ENCODE data around the gene RUBCN.
A peak's percentile ranks its signal among the peaks of the same experiment; 100 is the strongest.
"Not testable (repeated sequence)": the region's sequence is repeated elsewhere in the genome, so short reads cannot be mapped to it uniquely, and the experiment has no call there.

The RUBCN gene

DNA sequence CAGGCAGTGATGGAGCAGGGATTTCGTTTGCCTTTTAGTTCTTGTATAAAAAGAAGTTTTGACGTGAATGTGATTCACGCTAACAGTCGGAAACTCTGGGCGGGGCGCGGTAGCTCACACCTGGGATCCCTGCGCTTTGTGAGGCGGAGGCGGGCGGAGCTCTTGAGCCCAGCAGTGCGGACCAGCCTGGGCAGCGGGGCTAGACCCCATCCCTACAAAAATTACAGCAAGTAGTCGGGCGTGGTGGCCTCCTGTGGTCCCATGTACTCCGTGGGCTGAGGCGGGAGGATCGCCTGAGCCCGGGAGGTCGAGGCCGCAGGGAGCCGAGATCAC is 81.7 kb downstream of the RUBCN start:
- DNase-seq = not testable (repeated sequence)

DNA sequence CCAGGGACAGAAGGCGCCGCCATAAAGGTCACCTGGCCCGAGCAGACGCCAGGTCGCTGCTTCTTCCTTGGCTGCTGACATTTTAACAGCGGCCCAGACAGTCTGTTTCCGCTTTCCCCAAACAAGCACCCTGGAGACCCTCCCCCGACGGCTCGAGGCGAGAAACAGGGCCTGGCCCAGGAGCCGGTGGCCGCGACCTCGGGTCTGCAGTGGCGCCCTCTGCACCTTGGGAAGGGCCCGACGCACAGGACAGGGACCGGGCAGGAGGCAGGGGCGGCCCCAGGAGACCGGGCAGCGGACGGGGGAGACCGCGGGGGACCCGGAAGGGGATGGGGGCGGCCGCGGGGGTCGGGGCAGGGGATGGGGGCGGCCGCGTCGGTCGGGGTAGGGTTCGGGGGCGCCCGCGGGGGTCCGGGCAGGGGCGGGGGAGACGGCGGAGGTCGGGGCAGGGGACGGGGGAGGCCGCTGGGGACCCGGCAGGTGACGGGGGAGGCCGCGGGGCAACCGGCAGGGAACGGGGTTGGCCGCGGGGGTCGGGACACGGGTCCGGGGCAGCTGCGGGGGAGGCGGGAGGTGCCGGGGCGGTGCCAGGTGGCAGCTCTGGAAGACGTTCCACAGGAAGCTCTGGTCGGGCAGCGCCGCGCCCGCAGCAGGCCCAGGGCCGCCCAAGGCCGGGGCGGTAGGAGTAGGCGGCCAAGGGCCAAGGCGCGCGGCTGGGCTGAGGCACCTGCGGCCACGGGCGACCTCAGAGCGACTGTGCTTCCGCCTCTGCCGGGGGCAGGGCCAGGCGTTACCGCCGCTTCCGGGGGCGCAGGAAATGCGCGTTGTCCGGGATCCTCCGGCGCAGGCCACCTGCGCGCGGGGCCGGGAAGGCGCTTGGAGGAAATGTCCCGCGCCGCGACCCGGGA is 82.4 kb downstream of the RUBCN start:
- peak; percentile 65 for DNase-seq

DNA sequence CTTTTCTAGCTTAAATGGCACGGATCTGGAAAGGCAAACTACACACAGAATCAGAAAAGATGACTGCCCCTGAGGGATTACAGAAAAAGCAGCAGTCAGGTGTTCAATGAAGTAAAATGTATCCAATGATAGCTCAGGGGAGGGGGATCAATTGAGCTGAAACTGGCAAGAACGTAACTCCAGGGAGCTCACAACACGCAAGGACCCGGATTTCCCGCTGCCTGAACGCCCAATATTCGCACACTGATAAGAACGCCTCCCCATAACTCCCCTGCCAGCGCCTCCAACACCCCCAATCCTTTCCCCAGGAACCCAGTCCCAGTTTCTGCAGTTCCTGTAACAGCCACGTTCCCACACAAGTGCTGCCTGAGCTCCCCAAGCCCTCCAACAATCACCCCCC is 83.8 kb downstream of the RUBCN start:
- peak; percentile 11 for DNase-seq

DNA sequence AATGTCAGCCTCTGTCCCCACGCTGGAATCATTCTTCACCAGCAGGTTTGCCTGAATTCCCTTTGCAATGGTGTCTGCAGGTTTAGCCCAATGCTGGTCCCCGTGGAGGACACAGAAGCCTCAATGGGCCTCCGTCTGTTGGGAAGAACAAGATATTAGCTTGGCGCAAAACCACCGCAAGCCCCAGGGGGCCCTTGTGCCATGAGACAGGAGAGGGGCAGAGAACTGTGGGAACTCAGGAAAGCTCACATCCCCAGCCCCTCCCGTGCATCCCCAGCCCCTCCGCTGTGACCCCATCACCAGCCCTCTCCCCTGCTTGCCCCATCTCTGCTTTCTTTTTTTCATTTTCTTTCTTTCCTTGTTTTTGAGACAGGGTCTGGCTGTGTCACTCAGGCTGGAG is 89.1 kb downstream of the RUBCN start:
- not testable (repeated sequence) for DNase-seq

DNA sequence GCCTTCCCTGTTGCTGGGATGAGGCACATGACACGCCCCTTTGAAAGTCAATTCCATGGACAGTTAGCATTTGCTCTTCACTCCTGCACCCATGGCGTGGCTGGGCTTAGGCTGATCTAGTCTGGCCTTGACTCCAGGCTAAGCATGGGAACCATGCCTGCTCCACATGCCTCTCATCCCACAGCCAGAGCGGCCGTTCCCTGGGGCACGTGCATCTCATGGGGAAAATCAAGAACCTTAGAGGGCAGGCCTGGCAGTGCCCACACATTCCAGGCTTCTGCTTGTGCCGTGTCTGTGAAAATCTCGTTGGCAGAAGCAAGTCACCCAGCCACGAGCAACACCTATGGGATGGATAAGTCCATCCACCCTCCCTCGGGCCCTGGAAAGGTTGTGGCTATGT is 89.5 kb downstream of the RUBCN start:
- DNase-seq = not testable (repeated sequence)

DNA sequence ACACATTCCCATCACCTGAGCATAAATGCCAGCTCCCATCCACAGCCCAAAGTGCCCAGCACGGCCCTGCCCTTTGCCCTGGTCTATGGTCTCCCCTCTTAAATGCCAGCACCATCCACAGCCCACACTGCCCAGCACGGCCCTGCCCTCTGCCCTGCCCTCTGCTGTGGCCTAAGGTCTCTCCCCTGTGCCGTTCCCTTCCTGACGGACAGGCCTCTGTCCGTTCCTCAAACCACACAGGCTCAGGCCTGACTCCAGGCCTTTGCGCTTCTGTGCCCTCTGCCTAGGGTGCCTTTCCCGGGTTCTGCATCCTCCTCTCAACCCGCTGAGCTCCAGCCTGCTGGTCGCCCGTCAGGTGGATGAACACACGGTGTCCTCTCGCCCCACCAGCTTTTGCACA is 90.4 kb downstream of the RUBCN start:
- not testable (repeated sequence) for DNase-seq

DNA sequence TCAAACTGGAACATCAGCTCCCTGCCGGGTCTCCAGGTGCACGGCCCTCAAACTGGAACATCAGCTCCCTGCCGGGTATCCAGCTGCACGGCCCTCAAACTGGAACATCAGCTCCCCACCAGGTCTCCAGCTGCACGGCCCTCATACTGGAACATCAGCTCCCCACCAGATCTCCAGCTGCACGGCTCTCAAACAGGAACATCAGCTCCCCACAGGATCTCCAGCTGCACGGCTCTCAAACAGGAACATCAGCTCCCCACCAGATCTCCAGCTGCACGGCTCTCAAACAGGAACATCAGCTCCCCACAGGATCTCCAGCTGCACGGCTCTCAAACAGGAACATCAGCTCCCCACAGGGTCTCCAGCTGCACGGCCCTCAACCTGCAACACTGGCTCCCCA is 99.1 kb downstream of the RUBCN start:
- not testable (repeated sequence) for DNase-seq

DNA sequence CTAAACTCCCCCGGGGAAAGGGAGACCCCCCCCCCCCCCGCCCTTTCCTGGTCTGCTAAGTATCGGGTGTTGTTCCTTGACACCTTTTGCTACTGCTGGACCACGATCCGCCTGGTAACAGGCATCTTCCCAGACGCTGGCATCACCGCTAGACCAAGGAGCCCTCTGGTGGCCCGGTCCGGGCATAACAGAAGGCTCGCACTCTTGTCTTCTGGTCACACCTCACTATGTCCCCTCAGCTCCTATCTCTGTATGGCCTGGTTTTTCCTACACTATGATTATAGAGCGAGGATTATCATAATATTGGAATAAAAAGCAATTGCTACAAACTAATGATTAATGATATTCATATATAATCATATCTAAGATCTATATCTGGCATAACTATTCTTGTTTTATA is 104.7 kb downstream of the RUBCN start:
- DNase-seq = not testable (repeated sequence)

DNA sequence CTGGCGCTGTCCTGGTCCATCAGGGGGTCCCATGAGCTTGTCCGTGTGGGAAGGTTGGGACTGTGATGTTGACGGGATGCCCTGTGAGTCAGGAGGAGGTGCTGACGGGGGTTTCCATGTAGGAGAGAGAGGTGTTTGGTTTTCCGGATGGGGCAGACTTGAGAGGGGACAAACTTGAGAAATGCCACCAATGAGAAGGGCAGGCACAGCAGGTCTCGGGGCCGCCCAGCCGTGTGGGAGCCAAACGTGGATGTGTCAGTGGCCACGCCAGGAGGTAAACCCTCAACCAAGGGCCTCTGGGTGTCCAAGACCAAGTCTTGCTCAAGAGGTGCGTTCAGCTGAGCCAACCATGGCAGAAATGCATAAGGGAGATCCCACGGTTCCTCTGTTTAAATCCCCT is 105.9 kb downstream of the RUBCN start:
- not testable (repeated sequence) for DNase-seq

DNA sequence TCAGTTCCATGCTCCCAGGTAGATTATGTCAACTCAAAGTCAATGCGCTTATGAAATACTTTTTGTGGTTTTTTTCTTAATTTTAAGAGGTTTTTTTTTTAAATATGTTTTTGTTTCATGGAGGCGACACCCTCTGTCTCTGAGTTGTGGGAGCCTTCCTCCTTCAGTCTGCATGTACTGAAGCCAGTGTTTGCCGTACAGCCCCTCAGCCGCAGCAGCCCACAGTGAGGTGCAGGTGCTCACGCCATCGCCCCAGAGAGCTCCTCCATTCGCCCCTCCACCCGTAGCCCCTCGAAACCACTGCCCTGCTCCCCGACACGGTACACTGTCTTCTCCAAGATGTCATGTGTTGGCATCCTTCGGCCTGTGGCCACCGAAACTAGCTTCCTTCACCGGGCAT is 107.4 kb downstream of the RUBCN start:
- not testable (repeated sequence) for DNase-seq

DNA sequence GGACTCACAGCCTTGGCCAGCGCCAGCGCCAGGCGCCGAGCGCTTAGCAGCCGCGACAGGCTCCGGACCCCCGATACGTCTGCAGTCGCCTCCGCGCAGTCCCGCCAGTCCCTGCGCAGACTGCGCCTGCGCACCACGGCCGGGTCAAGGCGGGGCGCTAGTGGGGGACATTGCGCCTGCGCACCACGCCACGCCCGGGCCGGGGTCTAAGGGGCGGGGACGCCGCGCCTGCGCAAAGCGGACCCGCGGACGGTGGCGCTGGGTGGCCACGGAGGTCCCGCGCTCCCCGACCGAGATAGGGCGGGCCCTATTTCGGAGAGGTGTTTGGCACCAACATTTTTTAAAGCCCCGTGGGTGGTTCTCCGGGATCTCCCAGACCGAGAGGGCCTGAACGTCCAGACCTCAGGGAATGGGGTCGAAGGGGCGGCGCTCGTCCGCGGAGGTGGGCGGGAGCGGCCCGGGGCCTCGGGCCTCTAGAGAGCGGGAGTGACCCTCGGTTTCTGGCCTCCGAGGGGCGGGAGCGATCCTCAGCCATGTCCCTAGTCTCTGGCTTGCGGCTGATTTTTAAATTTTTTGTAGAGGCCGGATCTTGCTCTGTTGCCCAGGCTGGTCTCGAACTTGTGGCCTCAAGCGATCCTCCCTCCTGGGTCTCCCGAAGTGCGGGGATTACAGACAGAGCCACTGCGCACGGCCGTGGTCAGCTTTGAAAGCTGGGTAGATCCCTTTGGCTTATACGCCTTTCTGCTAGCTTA is 108.8 kb downstream of the RUBCN start:
- DNase-seq = peak; percentile 93

DNA sequence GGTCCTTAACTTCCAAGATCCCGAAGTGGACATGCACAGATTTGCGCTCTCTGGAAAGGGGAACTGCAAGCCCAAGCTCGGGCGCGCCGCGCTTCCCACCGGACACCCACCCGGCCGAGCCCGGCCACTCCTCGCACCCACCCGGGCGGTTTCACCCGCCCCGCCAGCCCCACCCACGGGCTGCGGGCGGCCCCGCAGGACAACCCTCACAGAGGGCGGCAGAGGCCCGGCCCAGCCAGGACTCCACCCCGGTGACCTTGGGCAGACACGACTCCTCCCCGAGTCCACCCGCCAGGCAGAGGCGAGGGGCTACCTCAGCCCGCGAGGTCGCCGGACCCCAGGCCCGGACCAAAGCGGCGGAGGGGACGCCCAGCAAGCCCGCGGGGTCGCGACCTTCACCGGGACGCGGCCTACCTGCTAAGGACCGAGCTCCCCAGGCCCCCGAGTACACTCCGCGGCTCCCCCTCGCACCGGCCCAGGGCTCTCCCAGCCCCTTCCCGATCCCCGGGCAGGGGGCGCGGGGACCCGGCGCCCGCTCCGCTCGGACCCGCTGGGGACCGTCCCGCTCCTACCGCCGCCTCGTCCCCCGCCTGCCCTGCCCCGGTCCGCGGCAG is 109.4 kb downstream of the RUBCN start:
- not testable (repeated sequence) for DNase-seq

DNA sequence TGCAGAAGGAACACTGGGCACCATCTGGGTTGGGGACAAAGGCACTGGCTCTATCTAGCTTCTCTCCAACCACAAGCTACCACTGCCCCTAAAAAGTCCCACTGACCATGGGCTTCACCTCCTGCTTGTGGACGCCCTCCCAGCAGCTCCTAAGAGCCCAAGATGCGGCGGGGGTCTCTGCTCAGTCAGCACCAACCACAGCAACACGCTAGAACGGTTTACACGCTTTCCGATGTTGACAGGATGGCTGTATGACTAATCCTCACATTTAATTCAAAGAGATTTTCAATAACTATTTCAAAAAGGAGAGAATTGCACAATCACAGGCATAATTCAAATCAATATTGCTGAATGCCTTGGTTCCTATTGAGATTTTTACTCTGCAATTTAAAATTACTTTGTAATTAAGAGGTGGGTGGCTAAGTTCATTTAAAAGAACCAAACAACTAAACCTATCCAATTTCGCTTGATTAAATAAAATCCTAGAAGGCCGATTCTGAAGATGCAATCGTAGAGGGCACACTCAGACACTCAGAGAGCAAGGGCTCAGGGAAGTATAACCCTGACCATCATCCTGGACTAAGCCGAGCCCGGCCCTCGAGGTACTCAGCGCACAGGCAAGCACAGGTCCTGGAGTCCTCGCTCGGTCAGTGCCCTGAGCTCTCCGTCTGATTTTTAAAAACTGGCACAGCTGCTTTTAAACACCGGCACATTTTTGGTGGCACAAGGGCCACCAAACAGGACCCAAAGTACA is 110.1 kb downstream of the RUBCN start:
- not testable (repeated sequence) for DNase-seq

DNA sequence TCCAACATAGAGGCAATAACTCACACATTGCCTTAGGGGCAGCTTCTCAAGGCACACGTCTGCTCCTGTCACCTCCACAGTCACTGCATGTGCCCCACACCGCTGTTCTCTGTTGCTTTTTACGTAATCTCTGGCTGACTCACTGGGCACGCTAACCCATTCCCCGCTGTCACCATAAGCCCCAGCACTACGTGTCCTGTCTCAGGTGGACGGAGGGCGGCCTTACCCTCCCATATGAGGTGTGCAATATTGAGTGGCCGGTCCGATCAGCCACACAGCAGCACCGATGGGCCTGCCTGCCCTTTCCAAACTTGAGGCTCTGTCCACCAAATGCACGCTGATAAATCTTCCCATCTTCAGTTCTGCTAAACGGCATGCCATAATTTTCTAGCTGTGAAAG is 115.2 kb downstream of the RUBCN start:
- not testable (repeated sequence) for DNase-seq

All from activated T-cell treated with anti-CD3 and anti-CD28 coated beads, Interleukin-2, amount 50 U/mL, for 1 hour (primary cell).